Peyer's patch (tissue), 4 donors: ENCODE results near the gene ACSS1.

ENCODE experiments used
- CTCF ChIP-seq, 6 experiments: fragments of 450-650 bp in 4 of 6; fragments of 200-600 bp in 2 of 6; sonication (generic) in 1 of 6; IDR thresholded peaks; one replicate each; pipeline ENCODE4 v1.5.1; 2017 to 2019; ENCODE audit warnings: antibody characterized with exemption in 6 of 6, mild to moderate bottlenecking in 3 of 6, moderate library complexity in 1 of 6
- POLR2A ChIP-seq, 2 donors: fragments of 450-650 bp; IDR thresholded peaks; one replicate each; pipeline ENCODE4 v1.5.1; 2017; ENCODE audit warnings: antibody characterized with exemption in 2 of 2, mild to moderate bottlenecking in 2 of 2, moderate library complexity in 2 of 2

- TF ChIP-seq CTCF (IDR thresholded peaks at IDR 0.05) (no peak), POLR2A (IDR thresholded peaks at IDR 0.05) (no peak)
Measured at GRCh38 chr20:24991897-24992486, 65.9 kb downstream of the ACSS1 start.
